Right lobe of liver (tissue), 4 donors: ENCODE data around the gene GMDS.

Source experiments
- POLR2A ChIP-seq: fragments of 450-650 bp; IDR thresholded peaks from one replicate; pipeline ENCODE4 v1.6.1; 2017; ENCODE audit warnings: antibody characterized with exemption, mild to moderate bottlenecking
- TF ChIP-seq, protein P1 (sequence below), 4 donors: fragments of 200-600 bp in 3 of 4; fragments of 450-650 bp in 1 of 4; IDR thresholded peaks; one replicate each; pipeline versions ENCODE4 v1.5.1 to v1.8.0; 2016 to 2022; ENCODE audit warnings: antibody characterized with exemption in 4 of 4, mild to moderate bottlenecking in 2 of 4
- donor health status: DM: no; HTN: no; CAD: no.
- donor health status: DM: no; HTN: no; CAD: no.
- donor health status: DM: no; HTN: yes; CAD: no.

- TF ChIP-seq, protein P1, sequence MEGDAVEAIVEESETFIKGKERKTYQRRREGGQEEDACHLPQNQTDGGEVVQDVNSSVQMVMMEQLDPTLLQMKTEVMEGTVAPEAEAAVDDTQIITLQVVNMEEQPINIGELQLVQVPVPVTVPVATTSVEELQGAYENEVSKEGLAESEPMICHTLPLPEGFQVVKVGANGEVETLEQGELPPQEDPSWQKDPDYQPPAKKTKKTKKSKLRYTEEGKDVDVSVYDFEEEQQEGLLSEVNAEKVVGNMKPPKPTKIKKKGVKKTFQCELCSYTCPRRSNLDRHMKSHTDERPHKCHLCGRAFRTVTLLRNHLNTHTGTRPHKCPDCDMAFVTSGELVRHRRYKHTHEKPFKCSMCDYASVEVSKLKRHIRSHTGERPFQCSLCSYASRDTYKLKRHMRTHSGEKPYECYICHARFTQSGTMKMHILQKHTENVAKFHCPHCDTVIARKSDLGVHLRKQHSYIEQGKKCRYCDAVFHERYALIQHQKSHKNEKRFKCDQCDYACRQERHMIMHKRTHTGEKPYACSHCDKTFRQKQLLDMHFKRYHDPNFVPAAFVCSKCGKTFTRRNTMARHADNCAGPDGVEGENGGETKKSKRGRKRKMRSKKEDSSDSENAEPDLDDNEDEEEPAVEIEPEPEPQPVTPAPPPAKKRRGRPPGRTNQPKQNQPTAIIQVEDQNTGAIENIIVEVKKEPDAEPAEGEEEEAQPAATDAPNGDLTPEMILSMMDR (IDR thresholded peaks at IDR 0.05): no peak
- TF ChIP-seq POLR2A: no peak
Observed at GRCh38 chr6:1599469-1599868, 645.9 kb downstream of the GMDS start.
